Stimulated activated CD8-positive, alpha-beta memory T cell treated with anti-CD3 and anti-CD28 coated beads, Interleukin-15, amount 100 ng/mL, for 4 hours (primary cell): ENCODE measurements around the gene PTPRF.
"Not testable (repeated sequence)": the region's sequence is repeated elsewhere in the genome, so short reads cannot be mapped to it uniquely, and the experiment has no call there.

Experiments used
- DNase-seq, 2 donors: peaks; one replicate each; pipeline ENCODE4 v3.0.0-alpha.2; 2020; ENCODE audit warnings: low read depth in 2 of 2

The PTPRF gene

DNA sequence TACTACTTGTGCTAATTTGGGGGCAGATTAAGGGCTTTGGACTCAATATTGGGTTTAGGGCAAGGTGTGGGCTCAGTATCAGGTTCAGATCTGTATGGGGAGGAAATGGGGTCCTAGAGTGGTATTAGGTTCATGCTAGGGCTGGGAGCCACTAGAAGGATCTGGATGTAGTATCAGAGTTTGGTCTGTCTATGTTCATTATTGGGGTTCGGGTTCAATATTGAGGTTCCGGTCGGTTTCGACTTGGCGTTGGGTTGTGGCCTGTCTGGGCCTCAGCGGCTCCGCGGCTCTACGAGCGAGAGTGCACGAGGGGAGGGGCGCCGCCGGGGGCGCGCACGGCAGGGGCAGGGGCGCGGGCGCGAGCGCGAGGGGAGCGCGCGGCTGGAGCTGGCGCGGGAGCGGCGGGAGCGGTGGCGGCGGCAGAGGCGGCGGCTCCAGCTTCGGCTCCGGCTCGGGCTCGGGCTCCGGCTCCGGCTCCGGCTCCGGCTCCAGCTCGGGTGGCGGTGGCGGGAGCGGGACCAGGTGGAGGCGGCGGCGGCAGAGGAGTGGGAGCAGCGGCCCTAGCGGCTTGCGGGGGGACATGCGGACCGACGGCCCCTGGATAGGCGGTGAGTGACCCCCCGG lies at the start of gene PTPRF:
Gene PTPRF (plus strand): TSS at position 401 of the 624 bp plus-strand sequence. CDS start 14,193 bp downstream, outside the sequence.
- no peak for DNase-seq

DNA sequence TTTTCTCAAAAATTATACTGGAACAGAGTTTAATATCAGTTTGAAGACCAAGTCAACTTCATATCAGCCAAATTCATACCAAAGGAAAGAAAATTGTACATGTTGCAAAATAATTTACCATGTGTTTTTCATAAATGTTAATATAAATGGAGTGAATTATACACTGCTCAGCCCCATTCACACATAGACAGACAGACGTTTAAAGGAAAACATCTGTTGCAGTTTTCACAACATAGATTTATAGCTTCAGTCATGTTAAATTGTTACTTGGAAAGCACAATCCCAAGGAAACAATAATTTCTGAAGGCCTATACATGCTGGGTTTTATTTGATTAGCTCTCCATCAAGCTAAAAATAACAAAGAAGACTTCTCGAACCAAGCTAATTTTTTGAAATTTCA lies 49.2 kb upstream of the PTPRF start:
- no peak for DNase-seq

DNA sequence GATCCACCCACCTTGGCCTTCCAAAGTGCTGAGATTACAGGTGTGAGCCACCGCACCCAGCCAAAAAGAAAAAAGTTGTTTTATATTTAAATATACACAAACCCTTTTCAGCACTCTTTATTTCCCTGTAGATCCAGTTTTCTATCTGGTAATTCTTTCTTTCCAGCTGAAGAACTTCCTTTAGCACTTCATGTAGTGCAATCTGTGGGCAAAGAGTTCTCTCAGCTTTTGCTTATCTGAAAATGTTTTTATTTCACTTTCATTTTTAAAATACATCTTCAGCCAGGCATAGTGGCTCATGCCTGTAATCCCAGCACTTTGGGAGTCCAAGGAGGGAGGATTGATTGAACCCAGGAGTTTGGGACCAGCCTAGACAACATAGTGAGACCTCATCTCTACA lies 48.5 kb upstream of the PTPRF start:
- DNase-seq, result no peak

DNA sequence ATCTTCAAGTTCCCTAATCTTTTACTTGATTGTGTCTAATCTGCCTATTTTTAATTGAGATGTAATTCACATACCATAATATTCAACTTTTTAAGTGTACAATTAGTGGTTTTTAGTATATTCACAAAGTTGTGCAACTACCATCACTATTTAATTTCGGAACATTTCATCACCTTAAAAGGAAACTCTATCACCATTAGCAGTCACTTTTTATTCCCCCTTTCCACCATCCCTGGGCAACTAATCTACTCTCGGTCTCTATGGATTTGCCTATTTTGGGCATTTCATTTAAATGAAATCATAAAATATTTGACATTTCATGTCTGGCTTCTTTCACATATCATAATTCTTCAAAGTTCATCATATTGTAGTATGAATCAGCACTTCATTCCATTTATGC lies 46.3 kb upstream of the PTPRF start:
- DNase-seq, result no peak

DNA sequence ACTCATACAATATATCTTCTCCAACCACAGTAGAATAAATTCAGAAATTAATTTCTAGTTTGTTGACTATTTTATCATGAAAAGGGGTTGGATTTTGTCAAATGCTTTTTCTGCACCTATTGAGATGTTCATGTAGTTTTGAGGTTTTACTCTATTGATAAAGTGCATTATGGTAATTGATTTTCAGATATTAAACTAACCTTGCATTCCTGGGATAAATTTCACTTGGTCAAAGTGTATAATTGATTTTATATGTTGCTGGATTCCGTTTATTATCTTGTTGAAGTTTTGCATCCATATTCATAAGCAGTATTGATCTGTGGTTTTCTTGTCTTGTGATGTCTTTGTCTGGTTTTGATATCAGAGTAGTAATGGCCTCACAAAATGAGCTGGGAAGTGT lies 42.5 kb upstream of the PTPRF start:
- DNase-seq, result no peak

DNA sequence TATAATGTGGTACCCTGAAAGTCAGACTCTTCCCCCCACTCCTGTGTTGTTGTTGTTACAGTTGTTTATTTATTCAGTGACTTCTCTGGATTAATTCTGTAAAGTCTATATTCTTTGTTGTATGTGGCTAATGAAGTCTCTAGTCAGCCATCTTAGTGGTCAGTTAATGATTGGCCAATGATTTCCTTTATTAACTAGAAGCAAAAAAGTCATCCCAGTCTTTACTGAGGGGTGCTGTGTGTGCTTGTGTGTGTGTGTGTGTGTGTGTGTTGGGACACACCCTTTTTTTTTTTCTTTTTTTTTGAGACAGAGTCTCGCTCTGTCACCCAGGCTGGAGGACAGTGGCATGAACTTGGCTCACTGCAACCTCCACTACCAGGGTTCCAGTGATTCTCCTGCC lies 39.6 kb upstream of the PTPRF start:
- DNase-seq, result no peak

DNA sequence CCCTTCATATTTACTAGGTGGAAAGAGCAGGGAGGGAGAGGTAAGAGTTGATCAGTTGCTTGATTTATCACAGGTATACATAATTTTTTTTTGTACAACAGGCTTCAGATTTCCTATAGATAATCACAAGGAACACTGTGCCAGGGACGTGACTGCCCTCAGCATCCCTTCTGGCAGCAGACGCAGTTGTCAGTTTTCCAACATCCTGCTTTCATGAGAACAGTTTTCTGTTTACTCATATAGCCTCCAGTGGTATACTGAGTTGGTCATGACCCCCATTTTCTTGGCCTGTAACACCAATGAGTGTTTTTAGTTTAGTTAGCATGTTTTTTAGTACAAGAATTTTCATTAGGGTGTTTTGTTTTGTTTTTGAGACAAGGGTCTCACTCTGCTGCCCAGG lies 37.9 kb upstream of the PTPRF start:
- DNase-seq, result no peak

DNA sequence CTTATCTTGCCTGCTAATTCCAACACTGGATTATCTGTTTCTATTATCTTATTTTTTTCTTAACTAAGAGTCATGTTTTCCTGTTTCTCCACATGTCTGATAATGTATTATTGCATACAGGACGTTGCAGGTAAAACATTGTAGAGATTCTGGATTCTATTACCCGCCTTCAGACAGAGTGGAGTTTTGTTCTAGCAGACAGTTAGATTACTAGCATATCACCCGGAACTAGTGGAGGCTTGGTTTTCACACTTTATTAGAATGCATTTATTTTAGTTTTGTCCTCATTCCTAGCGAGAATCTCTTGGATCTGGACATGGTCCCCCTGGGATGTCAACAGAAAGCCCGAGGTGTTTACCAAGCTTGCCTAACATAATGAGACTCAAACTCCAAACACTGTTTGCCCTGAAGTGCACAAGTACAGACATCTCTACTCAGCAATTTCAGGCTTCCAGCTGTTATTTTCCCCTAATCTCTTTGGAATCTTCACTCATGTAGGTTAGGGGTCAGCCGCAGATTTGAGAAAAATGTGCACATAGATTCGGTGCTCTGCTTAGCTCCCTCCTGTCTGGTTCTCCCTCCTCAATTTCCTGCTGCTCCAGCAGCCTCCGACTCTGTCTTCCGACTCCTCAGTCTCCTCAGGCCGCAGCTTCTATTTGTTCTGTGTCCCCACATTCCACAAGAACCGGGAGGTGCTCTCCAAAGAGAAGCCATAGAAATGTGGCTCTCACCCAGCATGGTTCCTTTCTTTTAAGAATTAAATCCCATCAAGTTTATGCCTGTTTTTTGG lies 36.8 kb upstream of the PTPRF start:
- no peak for DNase-seq

DNA sequence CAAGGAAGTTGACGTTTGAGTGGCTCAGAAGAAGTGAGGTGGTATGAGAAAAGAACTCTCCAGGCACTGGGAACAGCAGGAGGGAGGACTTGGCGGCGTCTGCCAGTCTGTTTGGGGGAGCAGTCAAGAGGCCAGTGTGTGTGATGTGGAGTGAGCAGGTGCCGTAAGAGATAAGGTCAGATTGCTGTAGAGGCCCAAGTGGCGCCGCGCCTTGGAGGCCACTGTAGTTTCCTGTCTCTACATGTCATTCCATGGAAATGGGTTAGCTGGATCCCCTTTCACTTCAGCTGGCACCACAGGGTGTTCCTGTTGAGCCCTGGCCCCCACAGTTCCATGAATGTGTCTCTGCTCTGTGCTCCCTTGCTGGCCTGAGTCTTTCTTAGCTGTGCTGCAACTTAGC lies 35.5 kb upstream of the PTPRF start:
- no peak for DNase-seq

DNA sequence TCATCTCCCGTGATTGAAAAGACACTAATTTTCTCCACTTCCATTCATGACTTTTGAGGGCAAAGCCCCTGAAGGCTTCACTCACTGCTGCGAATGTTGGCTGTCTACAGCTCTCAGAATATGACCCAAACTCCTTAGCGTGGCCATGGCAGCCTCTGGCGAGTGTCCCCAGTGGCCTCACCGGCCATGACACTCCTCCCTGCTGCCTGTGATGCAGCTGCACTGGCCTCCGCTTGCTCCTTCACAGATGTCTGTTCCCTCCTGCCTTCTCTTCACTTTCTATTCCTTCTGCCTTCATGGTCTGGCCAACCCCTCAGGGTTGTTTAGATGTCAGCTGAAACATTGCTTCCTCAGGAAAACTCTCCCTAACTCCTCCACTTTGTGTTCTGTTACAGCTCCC lies 30.8 kb upstream of the PTPRF start:
- DNase-seq, result no peak

DNA sequence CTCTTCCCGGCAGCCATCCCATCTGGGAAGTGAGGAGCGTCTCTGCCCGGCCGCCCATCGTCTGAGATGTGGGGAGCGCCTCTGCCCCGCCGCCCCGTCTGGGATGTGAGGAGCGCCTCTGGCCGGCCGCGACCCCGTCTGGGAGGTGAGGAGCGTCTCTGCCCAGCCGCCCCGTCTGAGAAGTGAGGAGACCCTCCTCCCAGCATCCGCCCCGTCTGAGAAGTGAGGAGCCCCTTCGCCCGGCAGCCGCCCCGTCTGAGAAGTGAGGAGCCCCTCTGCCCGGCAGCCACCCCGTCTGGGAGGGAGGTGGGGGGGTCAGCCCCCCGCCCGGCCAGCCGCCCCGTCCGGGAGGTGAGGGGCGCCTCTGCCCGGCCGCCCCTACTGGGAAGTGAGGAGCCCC lies 28.9 kb upstream of the PTPRF start:
- not testable (repeated sequence) for DNase-seq

DNA sequence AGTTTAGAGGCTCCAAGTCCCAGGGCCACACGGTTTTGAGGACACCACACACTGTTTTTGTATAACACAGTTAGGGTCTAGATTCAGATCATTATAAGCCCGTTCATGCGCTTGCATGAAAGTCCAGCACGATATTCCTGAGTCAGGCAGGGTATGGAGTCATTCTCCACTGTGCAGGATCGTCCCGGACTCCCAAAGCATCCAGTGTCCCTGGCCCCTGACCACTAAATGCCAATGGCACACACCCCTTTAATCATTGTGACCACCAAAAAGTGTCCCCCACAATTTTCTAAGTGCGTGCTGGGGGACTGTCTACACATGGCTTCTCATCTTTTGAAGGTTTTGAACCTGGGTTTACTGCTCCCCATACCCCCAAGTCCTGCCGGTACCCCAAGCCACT lies 27.1 kb upstream of the PTPRF start:
- no peak for DNase-seq

DNA sequence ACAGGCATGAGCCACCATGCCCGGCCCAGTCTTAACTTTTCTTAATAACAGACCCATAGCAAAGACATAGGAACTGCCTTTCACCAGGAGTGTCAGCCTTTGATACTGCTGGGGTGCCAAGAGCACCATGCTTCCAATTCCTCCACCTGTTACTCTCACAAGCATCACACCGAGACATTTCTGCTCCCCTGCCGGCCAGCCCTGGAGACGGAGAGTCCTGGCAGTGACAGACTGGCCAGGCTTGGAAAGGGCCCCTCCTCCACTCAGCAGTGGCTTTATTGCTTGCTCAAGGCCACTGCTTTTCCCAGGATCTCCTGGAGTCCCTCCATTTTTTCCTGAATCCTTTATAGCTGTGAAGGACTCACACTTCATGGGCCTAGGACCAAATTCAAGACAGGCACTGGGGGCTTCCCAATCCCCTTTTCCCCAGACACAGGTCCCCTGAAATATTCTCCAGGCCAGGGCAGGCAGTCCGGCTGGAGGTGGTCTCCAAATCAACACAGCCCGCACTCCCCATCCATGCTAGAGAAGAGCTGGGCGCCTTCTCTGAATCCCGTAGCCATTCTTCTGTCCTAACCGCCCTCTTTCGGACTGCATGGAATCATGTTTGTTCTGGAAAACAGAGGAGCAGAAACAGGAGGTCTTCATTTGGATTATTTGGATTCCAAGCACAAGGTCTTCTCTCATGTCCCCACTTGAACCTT lies 25.5 kb upstream of the PTPRF start:
- DNase-seq, result no peak

DNA sequence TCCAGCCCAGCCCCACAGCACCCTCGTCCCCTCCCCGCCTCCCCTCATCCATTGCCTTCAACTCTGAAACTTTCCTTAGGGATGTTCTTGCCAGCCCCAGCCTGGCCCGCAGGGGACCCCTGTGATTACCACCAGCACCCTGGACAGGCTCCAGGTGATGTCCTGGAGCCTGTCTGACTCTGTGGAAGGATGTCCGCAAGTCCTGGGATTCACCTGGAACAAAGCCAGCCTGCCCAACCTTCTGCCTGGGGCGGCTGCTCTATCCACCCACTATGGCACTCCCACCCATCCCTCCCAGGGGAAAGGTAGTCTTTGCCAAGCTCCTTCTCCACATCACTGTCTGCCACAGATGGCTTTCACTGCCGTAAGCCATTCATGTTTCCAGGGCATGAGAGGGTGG lies 24.4 kb upstream of the PTPRF start:
- DNase-seq, result no peak

DNA sequence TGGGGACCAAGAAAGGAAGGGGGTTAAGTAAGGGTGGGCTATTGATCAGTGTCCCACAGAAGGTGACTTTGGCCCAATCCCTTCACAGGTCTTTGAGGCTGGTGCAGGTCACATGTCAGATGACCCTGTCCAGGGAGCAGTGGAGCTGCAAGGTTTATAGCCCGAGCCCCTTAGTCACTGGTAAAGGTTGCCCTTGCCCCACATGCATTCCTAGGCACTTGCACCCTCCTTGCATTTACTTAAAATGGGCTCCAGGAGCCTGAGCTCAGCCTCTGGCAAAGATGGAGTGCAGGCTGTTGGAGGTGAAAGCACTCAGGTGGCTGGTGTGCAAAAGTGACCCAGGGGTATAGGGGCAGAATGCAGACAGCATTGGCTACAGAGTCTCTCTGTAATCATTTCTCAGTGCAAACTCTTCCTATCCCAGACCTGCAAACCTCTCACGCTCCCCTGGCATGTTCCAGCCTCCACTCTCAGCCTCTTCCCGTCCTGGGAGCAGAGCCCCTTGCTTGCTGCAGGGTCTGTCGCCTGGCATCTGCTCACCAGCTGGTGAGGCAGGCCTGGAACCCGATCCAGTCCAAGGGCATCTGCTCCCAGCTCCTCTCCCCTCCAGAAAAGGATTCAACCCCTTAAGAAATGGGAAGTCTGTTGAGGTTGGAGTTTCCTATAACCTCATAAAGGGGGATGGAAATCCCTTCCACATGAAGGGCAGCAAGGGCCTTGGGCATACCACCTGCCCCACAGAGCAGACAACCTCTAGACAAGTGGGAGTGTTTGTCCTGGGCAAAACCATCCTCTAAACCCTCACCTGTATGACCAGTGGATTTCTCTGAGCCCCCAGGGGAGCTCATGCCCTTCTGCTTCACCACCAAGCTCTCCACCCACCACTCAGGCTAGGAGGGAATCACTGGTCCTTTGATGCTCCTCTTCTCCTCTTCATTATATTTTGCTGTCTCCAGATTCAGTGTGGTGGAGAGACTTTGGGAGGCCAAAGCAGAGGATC lies 23.1 kb upstream of the PTPRF start:
- DNase-seq, result no peak

DNA sequence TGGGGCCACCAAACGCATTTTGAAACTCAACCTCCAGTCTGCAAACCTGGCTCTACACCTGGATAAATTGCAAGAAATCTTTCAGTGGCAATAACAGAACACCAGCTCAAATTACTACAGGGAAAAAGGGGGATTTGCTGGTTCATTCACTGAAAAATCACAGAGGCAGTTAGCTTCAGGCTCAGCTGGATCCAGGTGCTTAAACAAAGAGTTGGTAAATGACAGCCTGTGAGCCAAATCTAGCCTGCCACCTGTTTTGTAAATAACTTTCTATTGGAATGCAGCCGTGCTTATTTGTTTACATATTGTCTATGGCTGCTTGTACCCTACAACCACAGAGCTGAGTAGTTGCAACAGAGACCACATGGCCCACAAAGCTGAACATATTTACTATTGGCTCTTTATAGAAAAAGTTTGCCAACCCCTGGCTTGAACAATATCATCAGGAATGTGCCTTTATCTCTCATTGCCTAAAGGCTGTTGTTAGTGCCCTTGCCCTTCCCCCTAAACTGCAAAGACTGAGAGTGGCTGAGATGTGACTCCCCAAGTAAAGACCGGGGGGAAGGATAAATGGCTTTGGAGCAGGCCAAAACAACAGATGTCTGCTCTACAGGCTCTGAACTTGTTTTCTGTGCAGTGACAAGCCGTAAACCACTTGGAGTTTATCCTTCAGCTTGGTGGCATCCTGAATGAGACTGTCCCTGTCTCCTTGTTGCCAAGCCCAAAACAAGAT lies 21.5 kb upstream of the PTPRF start:
- DNase-seq, result no peak

DNA sequence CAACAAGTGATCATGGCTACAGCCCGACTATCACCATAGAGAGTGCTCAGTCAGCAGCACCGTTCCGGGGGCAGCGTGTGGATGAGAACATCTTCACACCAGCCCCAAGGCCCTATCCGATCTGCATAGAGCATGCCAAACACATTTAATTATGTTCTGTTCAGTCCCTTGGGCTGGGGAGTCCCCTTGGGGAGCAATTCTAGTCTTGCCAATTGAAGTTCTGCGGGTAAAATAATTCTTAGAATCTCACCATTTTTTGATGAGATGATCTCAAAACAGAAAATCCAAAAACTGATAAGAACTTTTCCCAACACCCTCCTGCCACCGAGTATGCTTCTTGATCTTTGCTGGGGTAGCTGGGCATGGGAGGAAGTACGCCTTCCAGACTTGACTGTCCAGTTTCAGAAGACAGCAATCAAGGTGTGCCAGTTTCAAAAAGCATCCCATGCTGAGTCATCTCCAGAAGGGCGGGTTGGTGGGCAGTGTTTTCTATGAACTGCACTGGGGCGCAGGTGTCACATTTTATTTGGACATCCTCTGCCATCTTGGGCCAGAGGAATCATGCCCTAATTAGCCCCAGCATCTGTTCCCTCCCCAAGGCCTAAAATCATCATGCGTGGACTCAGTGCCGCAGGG lies 20.8 kb upstream of the PTPRF start:
- DNase-seq, result no peak

DNA sequence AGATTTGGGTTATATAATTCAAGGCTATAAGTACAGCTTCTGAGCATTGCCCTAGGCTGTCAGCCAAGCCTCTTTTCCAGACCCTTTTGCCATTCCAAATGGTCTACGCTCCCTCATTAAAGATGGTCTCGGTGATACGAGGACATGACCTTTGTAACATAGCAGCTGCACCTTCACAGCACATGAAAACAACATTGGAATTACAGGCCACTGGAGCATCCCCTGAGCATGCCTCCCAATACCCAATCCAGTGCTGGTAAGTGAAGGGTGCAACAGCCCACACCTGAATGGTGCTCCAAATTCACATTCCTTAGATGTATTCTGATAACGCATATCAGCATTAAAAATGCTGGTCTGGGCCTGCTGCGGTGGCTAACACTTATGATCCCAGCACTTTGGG lies 20.1 kb upstream of the PTPRF start:
- no peak for DNase-seq

DNA sequence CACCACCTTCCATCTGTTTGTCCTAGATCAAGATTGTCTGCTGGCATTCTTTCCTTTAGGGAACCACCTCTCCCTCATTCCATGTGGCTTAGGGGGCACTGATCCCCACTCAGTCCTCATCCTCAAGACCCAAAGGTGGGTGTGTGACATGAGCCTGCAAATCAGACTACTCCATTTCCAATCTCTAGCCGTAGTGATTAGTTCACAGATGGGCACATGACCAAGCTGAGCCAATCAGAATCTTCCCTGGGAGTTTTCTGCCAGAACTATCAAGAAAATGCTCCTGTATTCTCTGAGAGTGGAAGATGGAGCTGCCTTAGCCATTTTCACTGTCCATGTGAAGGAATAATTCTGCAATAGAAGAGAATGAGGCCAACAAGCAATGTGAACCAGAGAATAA lies 19.3 kb upstream of the PTPRF start:
- no peak for DNase-seq

DNA sequence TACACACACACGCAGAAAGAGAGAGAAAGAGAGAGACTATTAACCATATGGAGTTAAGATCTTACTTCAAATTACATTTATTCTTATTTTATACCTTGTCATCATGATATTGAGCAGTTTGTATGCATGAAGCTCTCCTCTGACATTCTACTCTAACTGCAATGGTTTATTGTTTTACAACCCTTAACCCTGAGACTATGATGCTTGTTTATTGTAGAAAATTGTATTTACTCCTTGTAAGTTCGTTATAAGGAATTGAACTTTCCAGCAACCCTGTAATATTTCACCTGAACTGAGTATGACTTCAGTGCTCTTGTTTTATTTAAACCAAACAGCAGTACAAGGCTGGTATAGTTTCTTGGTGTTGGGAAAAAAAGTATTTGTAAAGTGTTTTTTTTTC lies 18.6 kb upstream of the PTPRF start:
- DNase-seq, result no peak

DNA sequence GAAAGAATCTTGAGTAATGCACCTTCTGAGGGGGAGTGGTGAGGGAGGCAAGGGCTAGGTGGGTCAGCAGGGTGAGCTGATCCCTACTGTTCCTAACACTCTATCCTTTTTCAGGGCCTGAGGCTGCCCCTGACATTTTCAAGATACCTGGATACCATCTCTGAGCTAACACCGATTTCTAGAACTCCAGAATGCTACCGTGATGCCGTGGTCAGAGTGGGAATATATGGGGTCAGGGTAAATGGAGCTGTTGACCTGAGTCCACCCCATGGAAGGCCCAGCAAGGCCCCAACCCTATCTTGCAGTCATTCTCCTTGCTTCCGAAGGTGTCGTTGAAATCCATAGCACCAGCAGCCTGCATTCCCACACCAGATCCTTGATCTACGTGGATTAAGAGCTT lies 18.0 kb upstream of the PTPRF start:
- DNase-seq, result no peak
